HG03066 (cell line): ENCODE results near the gene TMED6.
A peak's percentile ranks its signal among the peaks of the same experiment; 100 is the strongest.

Source experiments
- ATAC-seq: cut with Tn5 transposase; IDR thresholded peaks from one replicate; pipeline ENCODE4 v1.9.1; 2021; ENCODE audit warnings: low read depth; ENCODE audit not compliant: unreplicated experiment

TMED6 gene

GRCh38 chr16:69324585-69325253 is 26.9 kb downstream of the TMED6 start:
- no peak for ATAC-seq

- no peak for ATAC-seq
Observed at GRCh38 chr16:69324013-69324531, 27.5 kb downstream of the TMED6 start.

GRCh38 chr16:69323415-69323814 is 28.2 kb downstream of the TMED6 start:
- no peak for ATAC-seq

GRCh38 chr16:69322343-69322742 is 29.2 kb downstream of the TMED6 start:
- no peak for ATAC-seq

- ATAC-seq = no peak
Observed at GRCh38 chr16:69321080-69321479, 30.5 kb downstream of the TMED6 start.

- no peak for ATAC-seq
Observed at GRCh38 chr16:69320740-69321073, 30.9 kb downstream of the TMED6 start.

GRCh38 chr16:69319826-69320739 is 31.5 kb downstream of the TMED6 start:
- ATAC-seq = no peak

GRCh38 chr16:69319381-69319780 is 32.2 kb downstream of the TMED6 start:
- ATAC-seq = no peak

- ATAC-seq = no peak
Observed at GRCh38 chr16:69318911-69319289, 32.7 kb downstream of the TMED6 start.

GRCh38 chr16:69318177-69318910 is 33.2 kb downstream of the TMED6 start:
- no peak for ATAC-seq

- ATAC-seq = no peak
Observed at GRCh38 chr16:69316595-69317034, 35.0 kb downstream of the TMED6 start.

- no peak for ATAC-seq
Observed at GRCh38 chr16:69315486-69316311, 35.9 kb downstream of the TMED6 start.

GRCh38 chr16:69314534-69314933 is 37.1 kb downstream of the TMED6 start:
- ATAC-seq = no peak

GRCh38 chr16:69313469-69313868 is 38.1 kb downstream of the TMED6 start:
- ATAC-seq = no peak

- peak; percentile 45 for ATAC-seq
Observed at GRCh38 chr16:69311533-69312387, 39.8 kb downstream of the TMED6 start.

- ATAC-seq = peak; percentile 92
Observed at GRCh38 chr16:69310653-69311532, 40.7 kb downstream of the TMED6 start, which contains the start of gene VPS4A. Gene VPS4A, plus strand, starts transcription at chr16:69311350. Its CDS starts 162 bp downstream, at chr16:69311512.

GRCh38 chr16:69309316-69309715 is 42.3 kb downstream of the TMED6 start:
- ATAC-seq = no peak

- ATAC-seq = no peak
Observed at GRCh38 chr16:69307856-69308255, 43.7 kb downstream of the TMED6 start.
